ENCODE data around the gene CFC1B.
"Not testable (repeated sequence)": the region's sequence is repeated elsewhere in the genome, so short reads cannot be mapped to it uniquely, and the experiment has no call there.

DNA sequence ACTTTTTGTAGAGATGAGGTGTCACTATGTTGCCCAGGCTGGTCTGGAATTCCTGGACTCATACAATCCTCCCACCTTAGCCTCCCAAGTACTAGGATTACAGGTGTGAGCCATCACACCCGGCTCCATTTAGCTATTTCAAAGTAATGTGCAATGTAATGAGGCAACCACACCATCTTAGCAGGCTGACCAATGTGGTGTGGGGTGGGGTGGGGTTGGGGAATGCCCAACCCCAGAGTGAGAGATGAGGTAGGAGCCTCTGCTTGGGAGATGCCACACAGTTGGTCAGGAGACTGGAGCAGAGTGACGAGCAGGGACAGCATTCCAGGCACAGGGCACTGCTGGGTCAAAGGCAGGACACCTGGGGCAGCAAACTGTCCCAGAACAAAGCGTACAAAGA lies 27.4 kb downstream of the CFC1B start:
- TF ChIP-seq, protein P1, sequence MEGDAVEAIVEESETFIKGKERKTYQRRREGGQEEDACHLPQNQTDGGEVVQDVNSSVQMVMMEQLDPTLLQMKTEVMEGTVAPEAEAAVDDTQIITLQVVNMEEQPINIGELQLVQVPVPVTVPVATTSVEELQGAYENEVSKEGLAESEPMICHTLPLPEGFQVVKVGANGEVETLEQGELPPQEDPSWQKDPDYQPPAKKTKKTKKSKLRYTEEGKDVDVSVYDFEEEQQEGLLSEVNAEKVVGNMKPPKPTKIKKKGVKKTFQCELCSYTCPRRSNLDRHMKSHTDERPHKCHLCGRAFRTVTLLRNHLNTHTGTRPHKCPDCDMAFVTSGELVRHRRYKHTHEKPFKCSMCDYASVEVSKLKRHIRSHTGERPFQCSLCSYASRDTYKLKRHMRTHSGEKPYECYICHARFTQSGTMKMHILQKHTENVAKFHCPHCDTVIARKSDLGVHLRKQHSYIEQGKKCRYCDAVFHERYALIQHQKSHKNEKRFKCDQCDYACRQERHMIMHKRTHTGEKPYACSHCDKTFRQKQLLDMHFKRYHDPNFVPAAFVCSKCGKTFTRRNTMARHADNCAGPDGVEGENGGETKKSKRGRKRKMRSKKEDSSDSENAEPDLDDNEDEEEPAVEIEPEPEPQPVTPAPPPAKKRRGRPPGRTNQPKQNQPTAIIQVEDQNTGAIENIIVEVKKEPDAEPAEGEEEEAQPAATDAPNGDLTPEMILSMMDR (IDR thresholded peaks at IDR 0.05) = not testable (repeated sequence)
- TF ChIP-seq POLR2A (IDR thresholded peaks at IDR 0.05) = not testable (repeated sequence)
